Large intestine (tissue), 3 donors: ENCODE data around the gene CPED1. TPM values are rescaled to one million over a fixed set of nuclear protein-coding genes. Genes with fewer than 3 reads are reported as not detected.
A peak's percentile ranks its signal among the peaks of the same experiment; 100 is the strongest.

ENCODE experiments used
- DNase-seq, 2 donors: peaks; one replicate each; pipeline versions ENCODE4 v3.0.0 to v3.0.0-alpha.2; 2013
- H3K27ac ChIP-seq: one replicate; pipeline ENCODE4 v1.5.1; 2013; ENCODE audit warnings: low read length
- H3K27me3 ChIP-seq: 2 replicates; pipeline ENCODE4 v1.6.1; 2013; ENCODE audit warnings: low read length; ENCODE audit not compliant: control insufficient read depth, insufficient read depth
- H3K36me3 ChIP-seq: 2 replicates; pipeline ENCODE4 v1.6.1; 2013; ENCODE audit warnings: low read length; ENCODE audit not compliant: control insufficient read depth, insufficient read depth
- H3K4me1 ChIP-seq: one replicate; pipeline ENCODE4 v1.6.1; 2013; ENCODE audit warnings: low read length; ENCODE audit not compliant: control insufficient read depth, insufficient read depth
- H3K4me3 ChIP-seq: one replicate; pipeline ENCODE4 v1.5.1; 2013; ENCODE audit warnings: low read length
- H3K9me3 ChIP-seq: one replicate; pipeline ENCODE4 v1.6.1; 2013; ENCODE audit warnings: mild to moderate bottlenecking, low read depth, low read length, moderate library complexity; ENCODE audit not compliant: control insufficient read depth
- WGBS: methylation state at CpG from one replicate; pipeline ENCODE4 v1.1.5; 2013; ENCODE audit warnings: low lambda C conversion rate; ENCODE audit not compliant: insufficient coverage; 5-methylcytosine and 5-hydroxymethylcytosine counted together
- polyA plus RNA-seq: library from polyadenylated mRNA; unstranded; fragments of 120-200 nt; gene quantifications from one replicate; pipeline ENCODE4 v1.2.1, GENCODE V29; 2013

CPED1 gene
- polyA plus RNA-seq, 1 donor, result 12.1 TPM

DNA sequence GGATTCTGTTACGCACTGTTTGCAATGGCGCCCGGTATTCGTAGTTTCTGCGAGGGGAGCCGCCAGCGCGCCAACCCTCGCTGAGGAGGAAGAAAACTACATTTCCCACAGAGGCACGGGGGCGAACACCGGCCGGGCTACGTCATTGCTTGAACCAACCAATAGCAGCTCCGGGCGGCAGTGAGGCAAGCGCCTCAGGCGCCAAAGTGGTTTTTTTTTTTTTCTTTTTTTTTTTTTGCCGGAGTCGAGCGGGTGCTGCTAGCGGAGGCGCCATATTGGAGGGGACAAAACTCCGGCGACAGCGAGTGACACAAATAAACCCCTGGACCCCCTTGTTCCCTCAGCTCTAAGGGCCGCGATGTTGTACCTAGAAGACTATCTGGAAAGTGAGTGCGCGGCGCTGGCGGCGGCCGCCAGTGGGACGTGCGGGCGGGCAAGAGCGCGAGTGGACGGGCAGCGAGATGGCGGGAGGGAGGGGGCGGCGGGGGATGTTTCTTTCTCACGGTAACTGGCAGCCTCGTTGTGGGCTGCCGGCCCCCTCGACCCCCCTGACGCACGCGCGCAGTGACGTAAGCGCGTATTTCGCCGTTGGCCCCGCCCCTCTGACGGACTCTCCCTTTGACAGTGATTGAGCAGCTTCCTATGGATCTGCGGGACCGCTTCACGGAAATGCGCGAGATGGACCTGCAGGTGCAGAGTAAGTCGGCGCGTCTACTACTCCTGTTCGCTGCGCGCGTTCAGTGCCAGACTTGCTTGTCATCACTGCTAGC lies 37.8 kb upstream of the CPED1 start, which contains the start of gene ING3:
ING3 (plus strand) TSS at position 239 of the 770 bp plus-strand sequence; CDS start at position 359, 120 bp downstream.
- H3K4me3 ChIP-seq, result peak within 1 kb of the TSS; percentile 58
- H3K27me3 ChIP-seq, result no peaks in the 10 kb centered on the region
- DNase-seq, result peak; percentile 98 to 99
- no CpG with 5 or more reads among the region's 71 CpGs for whole genome bisulfite sequencing
- H3K9me3 ChIP-seq, result no peaks in the 10 kb centered on the region
- H3K36me3 ChIP-seq, result peaks cover 12% of the 10 kb centered on the region
- no peaks in the 10 kb centered on the region for H3K4me1 ChIP-seq
- peak within 1 kb of the TSS; percentile 92 for H3K27ac ChIP-seq

DNA sequence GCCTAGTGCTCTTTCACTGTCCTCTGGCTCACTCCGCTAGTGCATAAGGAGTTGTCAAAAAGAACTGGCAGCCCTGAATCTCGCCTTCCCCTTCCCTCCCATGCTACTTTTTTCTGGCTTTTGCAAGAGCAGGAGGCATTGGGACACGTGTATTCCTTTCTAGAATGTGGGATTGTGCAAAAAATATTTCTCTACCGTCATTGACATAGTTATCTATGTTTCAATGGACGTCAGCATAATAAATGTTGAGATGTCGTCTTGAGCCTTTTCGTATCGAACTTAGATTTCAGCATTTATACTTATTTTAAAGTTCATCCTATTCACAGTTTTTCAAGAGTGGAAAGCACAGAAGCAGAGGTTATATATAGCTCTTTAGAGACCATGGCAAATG lies 37.2 kb upstream of the CPED1 start:
- H3K4me3 ChIP-seq, result peak overlapping the region; percentile 58
- H3K4me1 ChIP-seq, result no peaks in the 10 kb centered on the region
- H3K36me3 ChIP-seq, result peaks cover 14% of the 10 kb centered on the region
- H3K9me3 ChIP-seq, result no peaks in the 10 kb centered on the region
- H3K27ac ChIP-seq, result peak overlapping the region; percentile 92
- DNase-seq, result no peak
- no peaks in the 10 kb centered on the region for H3K27me3 ChIP-seq
- no CpG with 5 or more reads among the region's 8 CpGs for WGBS

DNA sequence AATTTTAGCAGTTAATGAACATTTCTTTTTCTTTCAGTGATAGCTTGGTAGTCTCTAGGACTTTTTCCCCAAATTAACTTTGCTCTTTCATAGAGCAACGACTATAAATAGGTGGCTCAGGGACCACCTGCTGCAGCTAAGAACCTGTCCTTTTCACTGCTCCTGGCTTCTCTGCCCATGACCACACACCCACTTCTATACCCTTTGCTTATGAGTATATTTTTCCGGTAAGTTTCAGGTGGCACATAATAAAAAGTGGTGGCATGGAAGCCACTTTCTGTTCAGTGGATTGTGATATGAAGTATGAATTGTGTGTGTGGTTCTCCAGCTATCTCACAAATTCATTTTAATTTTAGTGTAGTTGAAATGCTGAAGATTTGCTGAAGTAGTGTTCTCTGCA lies 36.7 kb upstream of the CPED1 start:
- no CpG with 5 or more reads among the region's 2 CpGs for WGBS
- Histone ChIP-seq H3K27ac (peak overlapping the region; percentile 92), H3K9me3 (no peaks in the 10 kb centered on the region), H3K36me3 (peaks cover 15% of the 10 kb centered on the region), H3K27me3 (no peaks in the 10 kb centered on the region), H3K4me1 (no peaks in the 10 kb centered on the region), H3K4me3 (peak overlapping the region; percentile 58)
- no peak for DNase-seq

DNA sequence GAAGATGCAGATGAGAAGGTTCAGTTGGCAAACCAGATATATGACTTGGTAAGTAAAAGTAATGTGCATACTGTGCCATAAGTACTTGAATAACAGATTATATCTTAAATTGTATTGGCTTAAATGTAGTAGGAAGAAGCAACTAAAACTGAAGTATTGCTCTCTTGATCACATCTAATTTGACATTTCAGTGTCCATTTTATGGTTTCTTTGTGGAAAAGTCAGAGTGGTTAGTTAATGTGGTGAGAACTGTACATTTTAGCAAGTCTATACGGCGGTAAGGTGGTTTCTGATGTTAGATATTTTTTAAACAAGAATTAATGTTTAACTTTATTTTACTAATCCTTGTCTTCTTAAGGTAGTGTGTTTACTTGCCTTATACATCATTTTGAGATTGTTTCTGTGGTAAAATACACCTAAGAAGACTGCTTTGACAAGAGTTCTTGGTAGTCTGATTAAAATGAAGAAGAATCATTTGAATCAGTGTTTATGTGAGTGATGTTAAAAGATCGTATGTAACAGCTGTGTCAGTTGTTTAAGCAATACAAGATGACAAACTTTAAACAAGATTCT lies 32.8 kb upstream of the CPED1 start:
- Histone ChIP-seq H3K27ac (no peak overlapping the region), H3K4me3 (no peak overlapping the region), H3K4me1 (no peaks in the 10 kb centered on the region), H3K9me3 (no peaks in the 10 kb centered on the region), H3K36me3 (peaks cover 22% of the 10 kb centered on the region), H3K27me3 (no peaks in the 10 kb centered on the region)
- no peak for DNase-seq
- WGBS, result 92% methylated on average over 3 of the region's 3 CpGs

DNA sequence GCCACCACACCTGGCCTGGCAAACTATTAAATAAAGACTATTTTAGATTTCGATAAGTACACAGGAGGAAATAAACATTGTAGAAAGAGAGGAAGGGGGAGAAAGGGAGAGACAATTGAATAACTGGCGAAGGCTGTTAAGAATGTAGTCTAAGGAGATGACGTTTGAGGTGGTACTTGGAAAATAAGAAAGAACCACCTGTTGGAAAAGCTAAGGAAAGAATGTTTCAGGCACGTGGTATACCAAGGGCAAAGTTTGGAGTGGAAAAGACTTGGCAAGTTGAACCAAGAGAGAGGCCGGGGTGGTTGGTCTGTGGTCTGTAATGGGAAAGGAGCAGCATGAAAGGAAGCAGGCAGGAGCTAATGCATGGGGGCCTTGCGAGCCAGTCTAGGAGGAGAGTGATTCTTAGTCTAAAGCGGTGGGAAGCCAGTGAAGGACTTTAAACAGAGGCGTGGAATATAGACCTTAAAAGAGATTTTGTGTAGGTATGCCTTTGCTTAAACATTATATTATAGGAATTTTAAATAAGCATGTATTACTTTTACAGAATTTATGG lies 28.5 kb upstream of the CPED1 start:
- no peak for DNase-seq
- Histone ChIP-seq H3K36me3 (peaks cover 21% of the 10 kb centered on the region), H3K9me3 (no peaks in the 10 kb centered on the region), H3K27ac (no peak overlapping the region), H3K4me3 (no peak overlapping the region), H3K27me3 (no peaks in the 10 kb centered on the region), H3K4me1 (no peaks in the 10 kb centered on the region)
- 100% methylated on average over 6 of the region's 8 CpGs for WGBS

DNA sequence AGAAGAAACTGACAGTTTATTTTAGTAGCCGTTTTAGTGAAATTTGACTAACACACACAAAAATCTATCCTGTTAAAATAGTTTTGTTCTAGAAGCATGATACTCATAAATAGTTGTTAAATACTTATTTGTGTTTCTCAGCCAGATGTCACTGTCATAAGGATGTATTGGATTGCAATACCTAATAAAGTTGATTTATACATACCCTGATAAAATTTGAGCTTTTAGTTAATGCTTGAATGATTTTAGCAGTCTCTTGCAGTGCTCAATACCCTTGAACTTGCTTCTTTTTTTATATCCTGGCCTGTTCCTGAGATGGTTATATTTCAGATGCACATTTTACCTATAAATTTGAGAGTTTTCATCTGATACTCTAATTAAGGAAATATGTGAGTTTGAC lies 27.8 kb upstream of the CPED1 start:
- H3K4me3 ChIP-seq, result no peak overlapping the region
- H3K9me3 ChIP-seq, result no peaks in the 10 kb centered on the region
- no peaks in the 10 kb centered on the region for H3K27me3 ChIP-seq
- H3K36me3 ChIP-seq, result peaks cover 15% of the 10 kb centered on the region
- WGBS, result 100% methylated on average over 1 of the region's 1 CpG
- H3K4me1 ChIP-seq, result no peaks in the 10 kb centered on the region
- H3K27ac ChIP-seq, result no peak overlapping the region
- no peak for DNase-seq

DNA sequence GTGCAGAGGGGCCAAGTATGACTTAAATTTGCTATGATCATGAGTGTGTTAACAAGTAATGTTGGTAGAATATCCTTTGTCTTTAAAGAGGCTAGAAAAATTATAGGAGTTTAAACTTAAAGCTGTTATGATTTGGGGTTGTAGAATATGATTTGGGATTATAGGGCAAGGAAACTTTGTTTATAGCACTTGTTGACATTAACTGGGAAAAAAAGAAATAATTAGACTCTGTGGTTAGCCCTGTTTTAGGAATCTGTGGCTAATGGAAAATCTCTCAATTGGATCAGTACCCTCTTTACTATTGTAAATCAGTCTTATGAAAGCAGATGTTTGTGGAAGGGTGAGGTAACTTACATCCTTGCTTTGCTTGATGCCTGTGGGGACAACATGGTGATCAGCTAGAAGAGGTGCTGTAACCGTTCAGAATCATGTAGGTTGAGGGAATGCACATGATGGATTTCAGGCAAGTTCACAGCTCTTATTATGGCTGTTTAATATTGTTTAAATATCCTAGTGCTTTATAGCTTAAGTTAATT lies 26.8 kb upstream of the CPED1 start:
- Histone ChIP-seq H3K4me3 (no peak overlapping the region), H3K9me3 (no peaks in the 10 kb centered on the region), H3K27ac (no peak overlapping the region), H3K4me1 (no peaks in the 10 kb centered on the region), H3K36me3 (peaks cover 20% of the 10 kb centered on the region), H3K27me3 (no peaks in the 10 kb centered on the region)
- no CpG with 5 or more reads among the region's 1 CpG for WGBS
- no peak for DNase-seq

DNA sequence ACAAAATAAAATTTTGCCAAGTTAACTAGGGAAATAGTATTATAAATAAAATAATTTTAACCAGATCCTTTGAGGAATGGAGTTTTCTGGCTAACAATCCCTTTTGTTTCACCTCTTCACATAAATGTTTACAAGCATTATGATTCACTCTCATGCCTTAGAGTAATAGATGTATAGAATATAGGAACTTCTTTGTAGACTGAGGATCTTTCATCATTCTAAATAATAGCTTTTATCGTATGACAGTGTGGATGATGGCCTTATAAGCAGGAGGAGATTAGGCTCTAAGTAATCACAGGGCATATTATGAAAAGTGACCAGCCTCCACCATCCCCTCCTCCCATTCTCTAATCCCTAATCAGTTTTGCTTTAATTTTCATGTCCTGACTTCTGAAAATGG lies 24.4 kb upstream of the CPED1 start:
- H3K4me3 ChIP-seq, result no peak overlapping the region
- no peak for DNase-seq
- no peak overlapping the region for H3K27ac ChIP-seq
- no peaks in the 10 kb centered on the region for H3K27me3 ChIP-seq
- peaks cover 29% of the 10 kb centered on the region for H3K36me3 ChIP-seq
- WGBS, result no CpG with 5 or more reads among the region's 1 CpG
- no peaks in the 10 kb centered on the region for H3K4me1 ChIP-seq
- no peaks in the 10 kb centered on the region for H3K9me3 ChIP-seq

DNA sequence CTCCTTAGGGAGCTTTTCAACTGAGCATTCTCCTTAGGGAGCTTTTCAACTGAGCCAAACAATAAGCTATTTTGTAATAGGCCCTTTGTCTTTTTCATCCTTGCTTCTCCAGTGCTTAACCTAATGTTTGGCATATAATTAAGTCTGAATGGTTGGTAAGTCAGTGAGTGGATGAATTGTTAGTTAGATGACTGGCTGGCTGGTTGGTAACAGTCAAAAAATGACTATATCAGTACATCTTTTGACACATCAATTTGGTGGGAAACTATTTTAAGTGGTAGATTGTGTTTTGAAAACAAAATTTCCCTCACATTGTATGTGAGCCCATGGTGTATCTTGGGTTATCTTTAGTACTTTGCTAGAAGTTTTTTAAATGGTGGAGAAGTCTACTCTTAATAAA lies 21.6 kb upstream of the CPED1 start:
- Histone ChIP-seq H3K27me3 (no peaks in the 10 kb centered on the region), H3K36me3 (peaks cover 42% of the 10 kb centered on the region), H3K27ac (no peak overlapping the region), H3K4me1 (no peaks in the 10 kb centered on the region), H3K9me3 (no peaks in the 10 kb centered on the region), H3K4me3 (no peak overlapping the region)
- DNase-seq, result no peak

DNA sequence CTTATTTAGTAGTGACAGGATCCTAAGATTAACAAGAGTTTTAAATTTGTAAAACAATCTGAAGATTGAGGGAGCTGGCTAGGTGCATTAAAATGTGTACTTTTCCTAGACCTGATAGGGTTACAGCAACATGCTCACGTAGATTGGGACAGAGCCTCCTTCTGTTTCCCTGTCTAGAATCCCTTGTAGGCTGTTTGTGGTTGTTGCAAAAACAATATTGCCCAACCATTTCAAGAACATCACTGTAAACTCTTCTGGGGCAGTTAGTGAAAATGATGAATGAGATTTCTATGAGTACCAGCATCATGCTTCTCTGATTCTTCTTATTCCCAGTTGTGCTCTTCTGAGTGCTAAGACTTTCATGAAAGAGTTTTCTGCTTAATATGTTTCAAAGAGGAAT lies 14.7 kb upstream of the CPED1 start:
- H3K27ac ChIP-seq, result no peak overlapping the region
- WGBS, result no CpG with 5 or more reads among the region's 1 CpG

More for the DNA sequence above, 14.7 kb upstream of the CPED1 start:
- no peak for DNase-seq
- H3K4me1 ChIP-seq, result no peaks in the 10 kb centered on the region
- H3K4me3 ChIP-seq, result no peak overlapping the region
- no peaks in the 10 kb centered on the region for H3K9me3 ChIP-seq
- H3K27me3 ChIP-seq, result no peaks in the 10 kb centered on the region
- H3K36me3 ChIP-seq, result peaks cover 34% of the 10 kb centered on the region
